ENCODE results near the gene POLR1G. TPM values are rescaled to one million over a fixed set of nuclear protein-coding genes. Genes with fewer than 3 reads are reported as not detected.

The POLR1G gene
- total and polyA plus RNA-seq, 9 of the 15 experiments (the other 6 are each of a cell fraction or from before 2014, with no cell fraction given): 3.0 to 50.1 (median 27.4) TPM

GRCh38 chr19:45405435-45406225 is 814 bp upstream of the POLR1G start (continued):
- TF ChIP-seq CBX8 (IDR thresholded peaks at IDR 0.05; ENCODE audit: borderline replicate concordance, extremely low read depth, low read depth, low read length, poor library complexity, severe bottlenecking) (no peak), ZBTB8A (IDR thresholded peaks at IDR 0.05; ENCODE audit: partially characterized antibody) (no peak), ZNF785 (CRISPR knock-in tag; IDR thresholded peaks at IDR 0.05) (no peak), SMARCA4 (IDR thresholded peaks at IDR 0.05) (peak; percentile 43; the same call in 1 of the 2 replicates), NFIC (IDR thresholded peaks at IDR 0.05) (peak; percentile 61), ZNF133 (CRISPR knock-in tag; IDR thresholded peaks at IDR 0.05) (no peak), STAT6 (CRISPR knock-in tag; IDR thresholded peaks at IDR 0.05) (no peak; the same call in 1 of the 2 replicates), ZNF398 (CRISPR knock-in tag; IDR thresholded peaks at IDR 0.05) (no peak), IRF9 (tag; IDR thresholded peaks at IDR 0.05) (no peak), CREM (IDR thresholded peaks at IDR 0.05; ENCODE audit: low read depth) (peak; percentile 65), BRD4 (IDR thresholded peaks at IDR 0.05) (peak; percentile 70; the same call in 1 of the 2 replicates), ZNF316 (IDR thresholded peaks at IDR 0.05) (no peak), TEAD2 (tag; IDR thresholded peaks at IDR 0.05) (peak; percentile 32; the same call in 1 of the 2 replicates), NUFIP1 (IDR thresholded peaks at IDR 0.05; ENCODE audit: partially characterized antibody) (no peak), FOXO4 (CRISPR knock-in tag; IDR thresholded peaks at IDR 0.05) (no peak), DEAF1 (CRISPR knock-in tag; IDR thresholded peaks at IDR 0.05) (no peak), MEF2D (tag; conservative IDR thresholded peaks at IDR 0.05; ENCODE audit: low read depth) (no peak), ZSCAN32 (CRISPR knock-in tag; IDR thresholded peaks at IDR 0.05) (no peak), JUND (IDR thresholded peaks at IDR 0.05; ENCODE audit: borderline replicate concordance, low read depth, low read length) (peak; percentile 67; the same call in 1 of the 2 replicates), JUND (tag; IDR thresholded peaks at IDR 0.05; ENCODE audit: borderline replicate concordance, low read depth, low read length) (peak; percentile 64; the same call in 2 of the 3 replicates)

Data from K562 (cell line).